AG09309 (cell line): ENCODE data around the gene FAM131B.

Experiments used
- DNase-seq: peaks from one replicate; pipeline ENCODE4 v3.0.0-alpha.2; 2010; ENCODE audit warnings: low read depth
- H3K4me3 ChIP-seq: 2 replicates; pipeline ENCODE4 v1.5.1; 2011; ENCODE audit warnings: mild to moderate bottlenecking, low read depth, low read length, moderate library complexity; ENCODE audit not compliant: control insufficient read depth
- TF ChIP-seq, protein P1 (sequence below): IDR thresholded peaks from 2 replicates; pipeline ENCODE4 v1.5.1; 2011; ENCODE audit warnings: mild to moderate bottlenecking, low read depth, low read length, inconsistent platforms; ENCODE audit not compliant: insufficient read depth, control insufficient read depth; ENCODE audit errors: missing control alignments

FAM131B gene

DNA sequence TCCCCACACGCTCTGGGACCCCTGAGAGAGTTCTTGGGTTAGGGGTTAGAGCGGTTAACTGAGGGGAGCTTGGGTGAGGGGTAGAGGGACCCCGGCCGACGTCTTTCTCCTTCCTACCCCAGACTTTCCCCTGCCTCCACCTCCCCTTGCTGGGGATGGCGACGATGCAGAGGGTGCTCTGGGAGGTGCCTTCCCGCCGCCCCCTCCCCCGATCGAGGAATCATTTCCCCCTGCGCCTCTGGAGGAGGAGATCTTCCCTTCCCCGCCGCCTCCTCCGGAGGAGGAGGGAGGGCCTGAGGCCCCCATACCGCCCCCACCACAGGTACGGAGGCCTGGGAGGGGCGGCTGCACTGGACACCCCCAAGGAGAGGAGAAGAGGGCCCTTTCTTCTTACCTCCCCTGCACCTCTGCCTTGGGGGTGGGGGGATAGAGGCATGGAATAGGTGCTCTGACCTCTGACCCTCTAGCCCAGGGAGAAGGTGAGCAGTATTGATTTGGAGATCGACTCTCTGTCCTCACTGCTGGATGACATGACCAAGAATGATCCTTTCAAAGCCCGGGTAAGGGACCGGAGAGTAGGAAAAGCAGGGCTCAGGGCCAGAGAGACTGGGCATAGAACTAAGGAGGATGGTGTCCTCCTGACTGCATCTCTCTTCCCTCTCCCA is 19.7 kb upstream of the FAM131B start:
- TF ChIP-seq, protein P1, sequence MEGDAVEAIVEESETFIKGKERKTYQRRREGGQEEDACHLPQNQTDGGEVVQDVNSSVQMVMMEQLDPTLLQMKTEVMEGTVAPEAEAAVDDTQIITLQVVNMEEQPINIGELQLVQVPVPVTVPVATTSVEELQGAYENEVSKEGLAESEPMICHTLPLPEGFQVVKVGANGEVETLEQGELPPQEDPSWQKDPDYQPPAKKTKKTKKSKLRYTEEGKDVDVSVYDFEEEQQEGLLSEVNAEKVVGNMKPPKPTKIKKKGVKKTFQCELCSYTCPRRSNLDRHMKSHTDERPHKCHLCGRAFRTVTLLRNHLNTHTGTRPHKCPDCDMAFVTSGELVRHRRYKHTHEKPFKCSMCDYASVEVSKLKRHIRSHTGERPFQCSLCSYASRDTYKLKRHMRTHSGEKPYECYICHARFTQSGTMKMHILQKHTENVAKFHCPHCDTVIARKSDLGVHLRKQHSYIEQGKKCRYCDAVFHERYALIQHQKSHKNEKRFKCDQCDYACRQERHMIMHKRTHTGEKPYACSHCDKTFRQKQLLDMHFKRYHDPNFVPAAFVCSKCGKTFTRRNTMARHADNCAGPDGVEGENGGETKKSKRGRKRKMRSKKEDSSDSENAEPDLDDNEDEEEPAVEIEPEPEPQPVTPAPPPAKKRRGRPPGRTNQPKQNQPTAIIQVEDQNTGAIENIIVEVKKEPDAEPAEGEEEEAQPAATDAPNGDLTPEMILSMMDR: no peak
- no peak for DNase-seq
- peak overlapping the region; percentile 92 for H3K4me3 ChIP-seq

DNA sequence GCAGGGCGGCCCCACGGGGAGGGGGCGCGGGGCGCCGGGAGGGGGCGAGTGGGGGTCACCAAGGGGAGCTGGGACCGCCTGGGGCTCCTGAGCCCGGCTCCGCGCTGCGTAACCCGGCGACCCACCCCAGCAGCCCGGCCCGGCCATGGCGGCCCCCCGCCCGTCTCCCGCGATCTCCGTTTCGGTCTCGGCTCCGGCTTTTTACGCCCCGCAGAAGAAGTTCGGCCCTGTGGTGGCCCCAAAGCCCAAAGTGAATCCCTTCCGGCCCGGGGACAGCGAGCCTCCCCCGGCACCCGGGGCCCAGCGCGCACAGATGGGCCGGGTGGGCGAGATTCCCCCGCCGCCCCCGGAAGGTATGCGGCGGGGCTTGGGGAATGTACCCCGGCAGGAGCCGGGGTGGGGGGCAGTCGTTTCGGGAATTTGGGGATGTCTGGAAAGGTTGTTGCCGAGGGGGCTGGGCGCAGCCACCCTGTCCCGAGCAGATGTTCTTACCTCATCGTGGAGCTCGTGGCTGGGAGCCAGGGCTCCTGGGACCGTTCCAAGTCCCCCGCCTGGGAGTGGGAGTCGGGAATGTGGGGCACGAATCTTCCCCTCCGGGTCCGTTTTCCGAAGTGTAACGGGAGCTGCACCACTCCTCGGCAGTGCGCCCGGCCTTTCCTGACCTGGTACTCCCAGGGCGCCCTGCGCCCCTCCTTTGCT is 19.1 kb upstream of the FAM131B start:
- DNase-seq: peak; percentile 38
- TF ChIP-seq, protein P1: no peak
- H3K4me3 ChIP-seq: peak overlapping the region; percentile 92

GRCh38 chr7:143380646-143381426 is 18.3 kb upstream of the FAM131B start, which contains the start of gene ZYX:
ZYX (plus strand) TSS chr7:143381345; CDS start chr7:143381572, 227 bp downstream.
- H3K4me3 ChIP-seq: peak within 1 kb of the TSS; percentile 92
- peak; percentile 69 for DNase-seq
- TF ChIP-seq, protein P1: no peak

GRCh38 chr7:143380260-143380645 is 17.7 kb upstream of the FAM131B start:
- H3K4me3 ChIP-seq: peak overlapping the region; percentile 92
- TF ChIP-seq, protein P1: peak; percentile 85
- DNase-seq: peak; percentile 46

DNA sequence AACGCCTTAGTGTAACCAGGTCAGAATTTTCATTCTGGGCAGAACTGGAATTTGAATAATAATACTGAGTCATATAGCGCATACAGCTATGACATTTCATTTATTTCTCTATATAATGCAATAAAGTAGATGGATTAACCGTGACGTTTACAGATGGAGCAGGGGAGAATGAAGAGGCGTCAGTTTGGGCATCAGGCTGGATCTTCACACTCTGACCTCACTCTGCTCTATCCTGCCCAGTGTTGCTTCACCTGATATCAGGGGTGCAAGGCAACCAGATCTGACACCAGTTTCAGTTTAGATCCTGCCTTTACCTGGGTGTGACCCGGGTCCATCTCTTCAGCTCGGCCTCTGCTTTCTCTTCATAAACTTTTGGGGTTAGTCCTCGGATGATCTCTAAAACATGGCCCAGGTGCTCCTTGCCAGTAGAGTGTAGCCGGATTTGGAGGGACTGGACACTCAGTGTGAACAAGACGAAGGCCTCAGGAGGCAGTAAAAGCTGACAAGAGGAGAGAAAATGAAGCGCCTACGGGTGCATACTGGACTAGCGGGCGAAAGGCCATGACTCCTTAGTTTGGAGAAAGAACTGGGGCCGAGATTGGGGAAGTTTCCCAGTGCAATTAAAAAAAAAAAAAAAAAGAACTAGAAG is 17.2 kb upstream of the FAM131B start:
- TF ChIP-seq, protein P1: no peak
- H3K4me3 ChIP-seq: peak overlapping the region; percentile 92
- DNase-seq: no peak

- no peak for DNase-seq
- TF ChIP-seq, protein P1: no peak
- H3K4me3 ChIP-seq: no peak overlapping the region
Measured at GRCh38 chr7:143376396-143376795, 13.9 kb upstream of the FAM131B start.
